Transverse colon (tissue), 4 donors: Measurements from ENCODE around the gene ZBTB48.

Source experiments
- POLR2A ChIP-seq: fragments of 450-650 bp; IDR thresholded peaks from one replicate; pipeline ENCODE4 v1.6.1; 2016; ENCODE audit warnings: antibody characterized with exemption, mild to moderate bottlenecking, moderate library complexity
- POLR2AphosphoS5 ChIP-seq, 3 donors: sonication (generic); formaldehyde crosslinking; IDR thresholded peaks; one replicate each; pipeline ENCODE4 v1.6.1; 2016; ENCODE audit warnings: antibody characterized with exemption in 3 of 3
- TF ChIP-seq, protein P1 (sequence below), 5 experiments: fragments of 200-600 bp in 3 of 5; fragments of 450-650 bp in 2 of 5; sonication (generic) in 3 of 5; IDR thresholded peaks; 1 replicate in 2 of 5; 2 replicates in 3 of 5; pipeline ENCODE4 v1.5.1; 2016 to 2017; ENCODE audit warnings: antibody characterized with exemption in 5 of 5, inconsistent platforms in 3 of 5, mild to moderate bottlenecking in 2 of 5, moderate library complexity in 1 of 5

DNA sequence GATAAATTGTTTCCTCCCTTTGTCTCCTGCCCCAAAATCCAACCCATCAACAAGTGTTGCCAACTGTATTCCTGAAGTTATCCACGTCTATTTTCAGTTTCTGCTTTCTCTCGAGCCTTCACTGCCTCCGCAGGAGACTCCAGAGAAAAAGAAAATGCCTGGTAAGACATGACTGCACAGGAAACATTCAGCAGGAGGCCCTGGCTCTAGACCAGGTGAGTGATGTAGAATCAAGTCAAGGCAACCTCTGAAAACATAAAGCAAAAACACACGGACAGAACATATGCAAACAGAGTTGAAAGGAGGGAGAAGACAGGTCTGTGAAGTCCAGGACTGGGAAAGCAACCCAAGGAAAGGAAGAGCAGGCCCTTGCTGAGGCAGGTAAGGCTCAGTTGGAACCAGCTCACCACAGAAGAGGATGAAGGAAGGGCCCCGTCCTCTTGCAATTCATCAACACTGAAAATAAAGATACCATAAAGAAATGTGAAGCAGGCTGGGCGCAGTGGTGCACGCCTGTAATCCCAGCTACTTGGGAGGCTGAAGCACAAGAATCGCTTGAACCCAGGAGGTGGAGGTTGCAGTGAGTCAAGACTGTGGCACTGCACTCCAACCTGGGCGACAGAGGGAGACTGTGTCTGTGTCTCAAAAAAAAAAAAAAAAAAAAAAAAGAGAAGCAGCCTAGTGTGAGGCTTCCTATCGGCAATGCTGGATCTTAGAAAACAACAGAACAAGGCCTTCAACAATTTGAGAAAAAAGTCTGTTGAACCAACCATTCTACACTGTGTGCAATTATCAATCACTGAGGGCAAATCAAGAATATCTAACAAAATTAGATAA lies 34.3 kb upstream of the ZBTB48 start:
- TF ChIP-seq, protein P1, sequence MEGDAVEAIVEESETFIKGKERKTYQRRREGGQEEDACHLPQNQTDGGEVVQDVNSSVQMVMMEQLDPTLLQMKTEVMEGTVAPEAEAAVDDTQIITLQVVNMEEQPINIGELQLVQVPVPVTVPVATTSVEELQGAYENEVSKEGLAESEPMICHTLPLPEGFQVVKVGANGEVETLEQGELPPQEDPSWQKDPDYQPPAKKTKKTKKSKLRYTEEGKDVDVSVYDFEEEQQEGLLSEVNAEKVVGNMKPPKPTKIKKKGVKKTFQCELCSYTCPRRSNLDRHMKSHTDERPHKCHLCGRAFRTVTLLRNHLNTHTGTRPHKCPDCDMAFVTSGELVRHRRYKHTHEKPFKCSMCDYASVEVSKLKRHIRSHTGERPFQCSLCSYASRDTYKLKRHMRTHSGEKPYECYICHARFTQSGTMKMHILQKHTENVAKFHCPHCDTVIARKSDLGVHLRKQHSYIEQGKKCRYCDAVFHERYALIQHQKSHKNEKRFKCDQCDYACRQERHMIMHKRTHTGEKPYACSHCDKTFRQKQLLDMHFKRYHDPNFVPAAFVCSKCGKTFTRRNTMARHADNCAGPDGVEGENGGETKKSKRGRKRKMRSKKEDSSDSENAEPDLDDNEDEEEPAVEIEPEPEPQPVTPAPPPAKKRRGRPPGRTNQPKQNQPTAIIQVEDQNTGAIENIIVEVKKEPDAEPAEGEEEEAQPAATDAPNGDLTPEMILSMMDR (IDR thresholded peaks at IDR 0.05), result no peak
- no peak for TF ChIP-seq POLR2AphosphoS5 (IDR thresholded peaks at IDR 0.05)
- no peak for TF ChIP-seq POLR2A
